GM19035 (cell line): ENCODE measurements around the gene CTTNBP2.

Source experiments
- ATAC-seq: cut with Tn5 transposase; IDR thresholded peaks from one replicate; pipeline ENCODE4 v1.9.1; 2021; ENCODE audit not compliant: unreplicated experiment

Gene CTTNBP2

GRCh38 chr7:117824592-117824991 lies 48.6 kb downstream of the CTTNBP2 start:
- ATAC-seq: no peak

DNA sequence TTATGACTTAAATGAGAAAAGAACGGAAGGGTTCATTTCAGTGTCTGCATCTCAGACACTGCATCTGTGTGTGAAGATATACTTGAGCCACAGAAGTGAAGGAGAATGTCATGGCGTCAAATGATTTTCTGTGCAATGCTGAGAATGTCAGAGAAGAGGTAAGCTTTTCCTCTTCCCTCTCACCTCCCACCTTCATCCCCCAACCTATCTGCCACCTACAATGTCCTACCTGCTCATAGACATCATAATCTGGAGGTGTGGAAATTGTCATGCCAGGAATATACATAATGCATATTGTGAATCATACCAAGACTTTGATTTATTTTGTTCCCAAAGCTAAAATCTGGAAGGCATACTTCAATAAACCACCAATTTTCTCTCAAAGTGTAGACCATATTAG lies 53.7 kb downstream of the CTTNBP2 start:
- ATAC-seq: no peak

DNA sequence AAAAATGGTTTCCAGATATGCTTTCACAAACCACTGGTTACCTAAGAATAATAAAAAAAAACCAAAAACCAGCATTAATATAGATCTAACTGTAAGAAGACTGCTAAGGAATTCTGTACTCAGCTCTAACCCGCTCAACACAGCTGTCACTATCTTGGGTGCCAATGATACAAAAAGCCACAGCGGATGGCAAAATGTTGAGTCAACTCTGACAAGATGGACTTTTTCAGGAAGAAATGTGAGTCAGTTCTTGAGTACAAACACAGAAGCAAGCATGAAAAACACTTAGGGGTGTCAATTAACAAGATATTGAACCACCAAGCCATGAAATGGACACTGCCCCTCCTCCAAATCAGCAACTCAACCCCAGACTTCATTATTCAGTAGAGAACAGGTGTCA lies 55.0 kb downstream of the CTTNBP2 start:
- ATAC-seq: no peak

- no peak for ATAC-seq
Observed at GRCh38 chr7:117816727-117817126, 56.5 kb downstream of the CTTNBP2 start.

DNA sequence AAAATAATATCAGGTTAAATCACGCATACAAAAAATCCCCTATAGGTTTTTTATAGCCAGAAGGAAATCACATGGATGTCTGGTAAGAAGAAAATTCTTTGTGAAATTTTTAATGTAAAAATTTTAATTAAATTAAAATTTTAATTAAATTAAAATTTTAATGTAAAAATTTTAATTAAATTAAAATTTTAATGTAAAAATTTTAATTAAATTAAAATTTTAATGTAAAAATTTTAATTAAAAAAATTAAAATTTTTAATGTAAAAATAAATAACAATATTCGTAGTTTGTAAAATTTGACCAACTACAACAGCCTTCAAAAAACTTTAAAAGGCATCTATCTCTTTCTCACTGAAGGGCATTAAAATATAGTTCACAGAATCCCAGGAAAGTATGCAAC lies 61.5 kb downstream of the CTTNBP2 start:
- no peak for ATAC-seq

- ATAC-seq: no peak
Observed at GRCh38 chr7:117810642-117811512, 62.4 kb downstream of the CTTNBP2 start.

- ATAC-seq: no peak
Observed at GRCh38 chr7:117809958-117810357, 63.3 kb downstream of the CTTNBP2 start.

GRCh38 chr7:117808910-117809705 lies 64.1 kb downstream of the CTTNBP2 start:
- ATAC-seq: no peak

- no peak for ATAC-seq
Observed at GRCh38 chr7:117808341-117808757, 64.9 kb downstream of the CTTNBP2 start.

DNA sequence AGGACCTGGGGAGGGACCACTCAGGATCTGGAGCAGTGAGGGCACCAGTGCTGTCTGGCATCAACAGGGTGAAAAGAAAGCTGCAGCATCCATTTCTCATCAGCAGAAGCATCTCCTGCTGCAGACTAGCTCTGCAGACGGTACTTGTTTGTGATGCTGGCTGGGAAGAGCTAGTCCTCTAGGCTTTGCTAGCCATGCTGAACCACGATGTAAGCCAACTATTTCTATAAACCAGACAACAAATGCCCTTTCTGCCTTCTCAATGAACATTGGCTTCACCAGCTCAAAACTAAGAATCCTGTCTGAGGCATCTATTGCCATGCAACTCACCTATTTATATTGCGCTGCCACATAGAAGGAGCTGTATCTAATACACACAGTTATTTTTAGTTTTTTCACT lies 65.6 kb downstream of the CTTNBP2 start:
- ATAC-seq: no peak

GRCh38 chr7:117806011-117806410 lies 67.2 kb downstream of the CTTNBP2 start:
- no peak for ATAC-seq

- no peak for ATAC-seq
Observed at GRCh38 chr7:117805241-117805640, 68.0 kb downstream of the CTTNBP2 start.

GRCh38 chr7:117803476-117803875 lies 69.8 kb downstream of the CTTNBP2 start:
- ATAC-seq: no peak

GRCh38 chr7:117802660-117803059 lies 70.6 kb downstream of the CTTNBP2 start:
- no peak for ATAC-seq

GRCh38 chr7:117800841-117801240 lies 72.4 kb downstream of the CTTNBP2 start:
- ATAC-seq: no peak

DNA sequence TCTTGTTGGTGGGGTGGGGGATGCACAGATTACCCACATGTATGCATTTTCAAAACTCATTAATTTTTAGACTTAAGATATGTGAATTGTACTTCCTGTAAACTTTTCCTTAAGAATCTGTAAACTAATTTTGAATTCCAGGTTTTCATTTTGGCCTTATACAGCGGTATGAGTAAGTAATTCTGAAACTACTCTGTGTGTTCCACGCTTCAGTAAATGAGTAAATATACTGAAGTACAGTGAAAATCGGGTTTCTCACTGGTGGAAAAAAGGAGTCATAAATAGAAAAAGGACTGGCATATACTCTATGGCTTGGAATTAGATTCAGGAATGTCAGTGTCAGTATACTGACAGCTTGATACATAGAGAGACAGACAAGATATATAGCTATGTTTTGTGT lies 72.8 kb downstream of the CTTNBP2 start:
- ATAC-seq: no peak

GRCh38 chr7:117796889-117797288 lies 76.4 kb downstream of the CTTNBP2 start:
- ATAC-seq: no peak

GRCh38 chr7:117793976-117794375 lies 79.3 kb downstream of the CTTNBP2 start:
- no peak for ATAC-seq

- ATAC-seq: no peak
Observed at GRCh38 chr7:117793521-117793920, 79.7 kb downstream of the CTTNBP2 start.

DNA sequence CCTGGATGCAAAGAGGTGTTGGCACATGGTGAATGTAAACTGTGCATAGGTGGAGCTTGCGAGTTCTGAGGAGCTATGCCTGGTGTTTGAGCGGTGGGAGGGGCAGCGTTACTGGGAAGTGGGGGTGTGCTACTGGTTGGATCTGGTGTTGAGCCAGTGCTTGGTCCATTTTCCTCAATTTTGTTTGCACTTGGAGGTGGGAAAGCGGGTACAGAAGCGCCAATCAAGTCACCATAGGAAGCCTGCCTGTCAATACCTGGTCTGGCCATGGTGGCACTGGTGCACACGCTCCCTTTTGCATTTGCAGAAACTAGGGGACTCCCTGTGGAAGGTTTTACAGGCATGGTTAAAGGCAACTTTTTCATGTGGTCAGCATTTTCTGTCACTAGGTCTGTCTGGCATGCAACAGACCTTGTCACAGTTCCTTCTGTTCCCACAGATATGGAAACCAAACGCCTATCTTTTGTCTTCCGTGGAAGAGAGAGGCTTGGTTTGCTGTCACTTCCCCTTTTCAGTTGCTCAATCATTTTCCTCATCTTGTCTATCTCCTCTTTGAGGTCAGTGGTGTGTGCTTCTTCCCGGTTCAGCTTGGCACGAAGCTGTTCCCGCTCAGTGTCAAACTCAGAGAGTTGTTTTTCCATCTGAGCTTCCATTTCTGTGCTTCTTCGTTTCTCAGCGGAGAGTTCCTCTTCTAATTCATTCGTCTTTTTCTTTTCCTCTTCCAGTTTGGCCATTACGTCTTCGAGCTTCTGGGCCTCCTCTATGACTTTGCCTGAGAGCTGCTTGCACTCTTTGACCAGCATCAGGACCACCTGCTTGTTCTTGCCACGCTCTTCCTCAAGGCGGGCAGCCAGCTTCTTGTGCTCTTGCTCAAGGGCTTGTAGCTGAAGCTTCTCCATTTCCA lies 81.1 kb downstream of the CTTNBP2 start:
- peak; percentile 45 for ATAC-seq

DNA sequence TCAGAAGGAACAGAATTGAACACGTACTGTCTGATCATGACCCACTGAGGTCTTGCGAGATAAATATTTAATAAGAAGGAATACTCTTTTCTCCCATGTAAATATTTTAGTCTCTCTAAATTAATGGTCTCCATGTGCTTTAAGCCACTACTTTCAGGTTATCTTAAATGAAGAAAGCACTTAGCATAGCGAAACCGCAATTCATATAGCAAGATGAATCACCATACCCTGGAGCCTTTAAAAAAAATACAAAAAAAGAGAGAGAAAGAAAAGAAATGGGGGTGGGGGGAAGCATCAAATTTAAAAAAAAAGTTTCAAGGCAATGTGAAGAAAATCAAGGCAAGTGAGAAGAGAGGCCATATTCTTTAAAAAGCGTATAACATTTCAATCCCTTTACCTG lies 82.5 kb downstream of the CTTNBP2 start:
- no peak for ATAC-seq
